Esophagus (tissue), 2 donors: Measurements from ENCODE around the gene ZNF581. TPM values are rescaled to one million over a fixed set of nuclear protein-coding genes. Genes with fewer than 3 reads are reported as not detected.

ENCODE experiments used
- H3K27ac ChIP-seq, 2 donors: one replicate each; pipeline ENCODE4 v1.5.1; 2013; ENCODE audit warnings: low read depth in 2 of 2, mild to moderate bottlenecking in 2 of 2, inconsistent platforms in 1 of 2, low read length in 1 of 2, moderate library complexity in 1 of 2
- H3K27me3 ChIP-seq, 2 donors: one replicate each; pipeline ENCODE4 v1.6.1; 2013; ENCODE audit warnings: low read length in 2 of 2, control low read depth in 1 of 2, mild to moderate bottlenecking in 1 of 2; ENCODE audit not compliant: insufficient read depth in 2 of 2, control insufficient read depth in 1 of 2
- H3K36me3 ChIP-seq, 2 donors: one replicate each; pipeline ENCODE4 v1.6.1; 2013; ENCODE audit warnings: low read length in 1 of 2; ENCODE audit not compliant: control insufficient read depth in 2 of 2, insufficient read depth in 2 of 2
- H3K4me1 ChIP-seq, 2 donors: one replicate each; pipeline ENCODE4 v1.6.1; 2013; ENCODE audit warnings: low read length in 1 of 2; ENCODE audit not compliant: control insufficient read depth in 2 of 2, insufficient read depth in 2 of 2
- H3K4me3 ChIP-seq, 2 donors: one replicate each; pipeline ENCODE4 v1.5.1; 2013; ENCODE audit warnings: low read length in 2 of 2, mild to moderate bottlenecking in 2 of 2, low read depth in 1 of 2, moderate library complexity in 1 of 2
- H3K9me3 ChIP-seq, 2 donors: one replicate each; pipeline ENCODE4 v1.6.1; 2013; ENCODE audit warnings: mild to moderate bottlenecking in 2 of 2, low read depth in 1 of 2, low read length in 1 of 2, moderate library complexity in 1 of 2; ENCODE audit not compliant: control insufficient read depth in 2 of 2, insufficient read depth in 1 of 2
- WGBS, 2 donors: extraction: QIAGEN DNeasy Blood & Tissue Kit; methylation state at CpG; one replicate each; pipeline ENCODE4 v1.1.7; 2013; 5-methylcytosine and 5-hydroxymethylcytosine counted together
- polyA plus RNA-seq, 2 donors: library from polyadenylated mRNA; stranded (reverse); fragments of 200-250 nt; gene quantifications; one replicate each; pipeline ENCODE4 v1.2.3, GENCODE V29; 2013
- donor health status: healthy with polysubstance abuse.
- donor health status: Bipolar disorder and iron deficiency.

The ZNF581 gene
- polyA plus RNA-seq, 2 donors = 10.3 to 16.6 TPM

DNA sequence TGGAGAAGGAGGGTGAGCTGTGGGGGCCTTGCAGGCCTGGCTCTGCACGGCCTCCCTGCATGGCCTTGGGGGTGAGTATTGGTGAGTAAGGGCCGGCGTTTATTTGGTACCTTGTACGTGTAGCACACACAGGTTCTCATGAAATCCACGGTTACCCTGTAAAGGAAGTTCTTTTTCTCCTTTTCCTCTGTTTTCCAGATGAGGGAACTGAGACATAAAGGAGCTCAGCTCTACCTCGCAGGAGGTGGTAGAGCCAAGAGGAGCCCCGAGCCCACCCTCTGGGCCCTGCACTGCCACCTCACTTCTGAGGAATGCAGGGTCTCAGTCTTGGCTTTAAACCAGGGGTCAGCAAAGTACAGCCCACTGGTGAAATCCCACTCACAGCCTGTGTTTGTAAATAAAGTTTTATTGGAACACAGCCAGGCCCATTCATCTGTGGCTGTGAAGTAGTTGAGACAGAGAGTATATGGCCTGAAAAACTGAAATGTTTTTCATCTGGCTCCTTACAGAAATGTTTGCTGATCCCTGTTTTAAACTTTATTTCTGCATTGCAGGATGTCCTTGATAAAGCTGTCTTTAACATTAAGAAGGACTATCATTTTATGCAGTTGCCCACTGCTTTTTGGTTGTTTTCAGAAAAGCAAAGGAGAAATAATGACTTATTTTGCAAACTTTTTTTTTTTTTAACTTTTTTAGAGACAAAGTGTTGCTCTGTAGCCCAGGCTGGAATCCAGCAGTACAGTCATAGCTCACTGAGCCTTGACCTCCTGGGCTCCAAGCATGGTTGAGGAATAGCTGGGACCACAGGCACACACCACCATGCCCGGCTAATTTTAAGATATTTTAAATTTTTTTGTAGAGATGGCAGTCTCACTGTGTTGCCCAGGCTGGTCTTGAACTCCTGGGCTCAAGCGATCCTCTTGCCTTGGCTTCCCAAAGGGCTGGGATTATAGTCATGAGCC, 38.0 kb downstream of the ZNF581 start:
- H3K27ac ChIP-seq = no peak overlapping the region
- WGBS, 2 donors = 87% methylated on average over 9 of the region's 9 CpGs
- peaks cover 3 to 22% of the 10 kb centered on the region in 2 donors for H3K4me1 ChIP-seq
- peaks cover 10 to 54% of the 10 kb centered on the region in 2 donors for H3K36me3 ChIP-seq
- no peaks in the 10 kb centered on the region for H3K27me3 ChIP-seq
- no peak overlapping the region for H3K4me3 ChIP-seq
- no peaks in the 10 kb centered on the region for H3K9me3 ChIP-seq

DNA sequence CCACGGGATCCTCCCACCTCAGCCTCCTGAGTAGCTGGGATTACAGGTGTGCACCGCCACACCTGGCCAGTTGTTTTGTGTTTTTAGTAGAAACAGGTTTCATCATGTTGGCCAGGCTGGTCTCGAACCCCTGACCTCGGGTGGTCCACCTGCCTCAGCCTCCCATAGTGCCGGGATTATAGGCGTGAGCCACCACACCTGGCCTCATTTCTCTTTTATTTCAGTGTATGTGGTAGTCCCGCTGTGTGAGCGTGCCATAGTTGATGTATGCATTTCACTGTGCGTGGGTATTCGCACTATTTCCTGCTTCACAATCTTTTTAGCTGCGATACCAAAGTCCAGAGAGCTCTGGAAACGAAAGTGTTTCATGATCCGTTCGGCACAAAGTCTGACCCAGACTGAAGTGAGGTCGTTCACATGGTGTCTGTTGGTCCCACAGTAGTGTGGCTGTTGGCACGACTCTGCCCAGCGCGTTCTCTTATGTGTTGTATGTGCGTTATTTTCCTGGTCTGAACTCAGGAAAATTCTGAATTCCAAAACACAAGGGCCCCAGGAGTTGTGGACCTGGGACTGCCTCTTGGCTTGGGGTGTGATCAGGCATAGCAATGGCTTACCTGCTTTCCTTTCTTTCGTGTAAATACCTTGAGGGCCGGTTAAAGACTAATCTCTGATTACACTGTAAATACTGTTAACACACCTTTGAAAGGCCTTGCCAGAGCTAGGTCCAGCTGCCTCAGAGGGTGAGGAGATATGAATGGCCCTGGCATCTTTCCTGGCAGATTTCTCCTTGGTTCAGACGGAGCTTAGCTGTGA, 40.2 kb downstream of the ZNF581 start:
- Histone ChIP-seq H3K4me1 (peaks cover 0 to 16% of the 10 kb centered on the region in 2 donors), H3K27ac (no peak overlapping the region), H3K36me3 (peaks cover 10 to 66% of the 10 kb centered on the region in 2 donors), H3K27me3 (no peaks in the 10 kb centered on the region), H3K9me3 (no peaks in the 10 kb centered on the region), H3K4me3 (no peak overlapping the region)
- 63 to 78% methylated on average over 22 of the region's 22 CpGs for WGBS, 2 donors

DNA sequence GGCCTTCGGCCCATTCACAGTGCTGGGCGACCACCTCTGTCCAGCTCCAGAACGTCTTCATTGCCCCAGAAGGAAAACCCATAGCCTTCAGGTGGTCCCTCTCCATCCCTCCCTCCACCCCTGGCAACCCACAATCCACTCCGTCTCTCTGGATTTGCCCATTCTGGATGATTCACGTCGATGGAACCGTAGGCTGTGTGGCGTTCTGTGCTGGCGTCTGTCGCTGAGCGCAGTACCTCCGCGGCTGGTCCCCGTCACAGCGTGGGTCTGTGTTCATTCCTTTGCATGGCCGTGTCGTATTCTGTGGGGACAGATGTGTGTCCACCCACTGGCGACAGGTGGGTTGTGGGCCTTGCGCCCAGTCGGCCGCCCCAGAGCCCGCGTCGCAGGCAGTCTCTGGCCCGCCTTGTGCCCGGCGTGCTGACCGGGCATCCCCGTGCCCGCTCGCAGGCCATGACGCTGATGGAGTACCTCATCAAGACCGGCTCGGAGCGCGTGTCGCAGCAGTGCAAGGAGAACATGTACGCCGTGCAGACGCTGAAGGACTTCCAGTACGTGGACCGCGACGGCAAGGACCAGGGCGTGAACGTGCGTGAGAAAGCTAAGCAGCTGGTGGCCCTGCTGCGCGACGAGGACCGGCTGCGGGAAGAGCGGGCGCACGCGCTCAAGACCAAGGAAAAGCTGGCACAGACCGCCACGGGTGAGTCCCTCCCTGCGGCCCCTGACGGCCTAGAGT, 41.7 kb downstream of the ZNF581 start:
- Histone ChIP-seq H3K36me3 (peaks cover 14 to 72% of the 10 kb centered on the region in 2 donors), H3K9me3 (no peaks in the 10 kb centered on the region), H3K27me3 (no peaks in the 10 kb centered on the region), H3K4me1 (peaks cover 0 to 12% of the 10 kb centered on the region in 2 donors), H3K27ac (no peak overlapping the region), H3K4me3 (no peak overlapping the region)
- 96 to 97% methylated on average over 60 of the region's 60 CpGs for WGBS, 2 donors

DNA sequence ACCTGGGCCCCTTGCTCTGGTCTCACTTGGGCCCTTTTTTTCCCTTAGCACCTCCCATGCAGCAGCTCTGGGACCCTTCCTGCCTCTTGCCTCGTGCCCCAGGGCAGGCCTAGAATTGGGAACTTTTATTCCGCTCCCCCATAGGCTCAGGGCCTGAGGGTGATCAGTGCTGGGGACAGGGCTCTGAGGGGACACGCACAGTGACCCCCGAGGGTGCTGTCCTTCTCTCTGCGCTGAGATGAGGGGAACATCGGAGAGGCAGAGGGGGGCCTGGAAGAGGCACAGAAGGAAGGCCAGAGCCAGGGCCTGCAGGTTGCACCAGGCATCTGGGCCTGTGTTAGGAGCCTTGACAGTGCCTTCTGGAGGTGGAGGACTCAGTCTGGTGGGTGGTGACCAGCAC, 42.3 kb downstream of the ZNF581 start:
- Histone ChIP-seq H3K27me3 (no peaks in the 10 kb centered on the region), H3K4me3 (no peak overlapping the region), H3K36me3 (peaks cover 15 to 72% of the 10 kb centered on the region in 2 donors), H3K4me1 (peaks cover 0 to 12% of the 10 kb centered on the region in 2 donors), H3K27ac (no peak overlapping the region), H3K9me3 (no peaks in the 10 kb centered on the region)
- WGBS, 2 donors = 94% methylated on average over 6 of the region's 6 CpGs

DNA sequence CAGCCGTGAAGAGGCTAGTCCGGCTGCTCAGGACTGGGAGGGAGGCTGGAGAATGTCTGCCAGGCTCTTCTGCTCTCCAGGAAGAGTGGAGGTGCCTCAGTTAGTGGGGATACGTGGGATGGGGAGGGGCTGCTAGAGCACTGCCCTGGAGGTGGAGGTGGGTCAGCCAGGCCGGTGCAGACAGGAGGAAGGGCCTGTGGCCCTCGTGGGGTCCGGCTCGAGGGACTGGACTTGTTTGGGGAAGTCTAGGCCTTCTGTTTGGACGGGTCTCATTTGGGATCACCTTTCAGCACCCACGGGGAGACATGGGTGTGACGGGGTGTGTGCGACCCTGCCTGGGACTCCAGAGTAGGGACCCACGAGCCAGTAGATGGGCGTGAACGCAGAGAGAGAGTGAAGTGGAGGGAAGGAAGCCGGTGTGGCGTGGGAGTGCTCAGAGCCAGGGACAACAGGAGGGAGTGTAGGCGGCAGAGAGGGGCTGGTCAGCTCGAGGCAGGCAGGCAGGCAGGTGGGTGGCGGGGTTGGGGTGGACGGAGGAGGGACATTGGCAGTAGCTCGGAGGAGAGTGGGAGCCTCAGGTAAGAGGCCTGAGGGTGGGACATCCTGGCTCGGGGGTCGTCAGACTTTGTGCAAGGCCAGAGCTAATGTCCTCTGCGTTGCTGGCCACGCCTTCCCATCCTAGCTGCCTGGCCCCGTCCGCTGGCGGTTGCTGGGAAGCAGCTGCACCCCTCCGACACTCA, 43.0 kb downstream of the ZNF581 start:
- Histone ChIP-seq H3K27ac (no peak overlapping the region), H3K9me3 (no peaks in the 10 kb centered on the region), H3K27me3 (no peaks in the 10 kb centered on the region), H3K4me1 (peaks cover 0 to 12% of the 10 kb centered on the region in 2 donors), H3K36me3 (peaks cover 11 to 73% of the 10 kb centered on the region in 2 donors), H3K4me3 (no peak overlapping the region)
- WGBS, 2 donors = 85 to 88% methylated on average over 29 of the region's 29 CpGs

DNA sequence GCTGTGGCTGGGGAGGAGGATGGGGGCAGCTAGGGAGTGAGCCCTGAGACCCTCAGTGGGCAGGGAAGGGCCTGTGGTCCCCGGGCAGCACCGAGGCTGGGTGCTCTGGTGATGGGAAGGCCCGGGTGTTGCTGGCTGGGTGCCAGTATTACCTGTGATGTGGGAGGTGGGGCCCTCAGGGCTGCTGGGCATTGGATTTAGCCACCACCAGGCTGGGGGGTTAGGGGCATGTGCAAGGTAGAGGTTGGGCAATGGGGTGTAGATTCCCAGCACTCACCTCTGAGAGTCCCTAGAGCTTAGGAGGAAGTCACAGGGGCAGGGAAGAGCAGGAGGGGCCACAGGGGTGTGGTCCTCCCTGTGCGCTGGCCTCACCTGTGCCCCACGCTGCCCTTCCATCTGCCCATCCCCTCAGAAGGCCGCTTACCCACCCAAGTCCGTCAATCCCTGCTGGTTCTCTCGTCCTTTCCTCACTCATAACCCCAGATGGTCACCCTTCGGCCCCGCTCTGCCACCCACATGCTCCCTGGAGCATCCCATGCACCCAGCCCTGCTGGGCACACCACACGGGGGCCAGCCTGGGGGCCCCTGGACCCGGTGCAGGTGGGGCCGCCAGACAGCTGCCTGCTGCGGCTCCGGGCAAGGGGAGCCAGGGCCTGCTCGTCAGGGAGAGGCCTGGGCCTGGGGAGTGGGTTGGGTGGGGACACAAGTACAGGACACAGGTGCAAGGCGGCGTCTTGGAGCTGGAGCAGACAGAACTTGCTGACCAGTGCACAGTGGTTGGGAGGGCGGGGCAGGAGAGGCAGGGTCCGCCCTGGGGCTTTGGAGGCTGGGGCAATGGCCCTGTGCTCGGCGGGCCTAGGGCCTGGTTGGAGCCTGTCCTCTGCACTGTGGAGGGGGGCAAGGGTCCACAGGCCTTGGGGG, 44.1 kb downstream of the ZNF581 start:
- 85 to 89% methylated on average over 22 of the region's 22 CpGs for WGBS, 2 donors
- Histone ChIP-seq H3K4me3 (no peak overlapping the region), H3K27me3 (no peaks in the 10 kb centered on the region), H3K4me1 (peaks cover 0 to 12% of the 10 kb centered on the region in 2 donors), H3K27ac (no peak overlapping the region), H3K9me3 (no peaks in the 10 kb centered on the region), H3K36me3 (peaks cover 11 to 82% of the 10 kb centered on the region in 2 donors)

DNA sequence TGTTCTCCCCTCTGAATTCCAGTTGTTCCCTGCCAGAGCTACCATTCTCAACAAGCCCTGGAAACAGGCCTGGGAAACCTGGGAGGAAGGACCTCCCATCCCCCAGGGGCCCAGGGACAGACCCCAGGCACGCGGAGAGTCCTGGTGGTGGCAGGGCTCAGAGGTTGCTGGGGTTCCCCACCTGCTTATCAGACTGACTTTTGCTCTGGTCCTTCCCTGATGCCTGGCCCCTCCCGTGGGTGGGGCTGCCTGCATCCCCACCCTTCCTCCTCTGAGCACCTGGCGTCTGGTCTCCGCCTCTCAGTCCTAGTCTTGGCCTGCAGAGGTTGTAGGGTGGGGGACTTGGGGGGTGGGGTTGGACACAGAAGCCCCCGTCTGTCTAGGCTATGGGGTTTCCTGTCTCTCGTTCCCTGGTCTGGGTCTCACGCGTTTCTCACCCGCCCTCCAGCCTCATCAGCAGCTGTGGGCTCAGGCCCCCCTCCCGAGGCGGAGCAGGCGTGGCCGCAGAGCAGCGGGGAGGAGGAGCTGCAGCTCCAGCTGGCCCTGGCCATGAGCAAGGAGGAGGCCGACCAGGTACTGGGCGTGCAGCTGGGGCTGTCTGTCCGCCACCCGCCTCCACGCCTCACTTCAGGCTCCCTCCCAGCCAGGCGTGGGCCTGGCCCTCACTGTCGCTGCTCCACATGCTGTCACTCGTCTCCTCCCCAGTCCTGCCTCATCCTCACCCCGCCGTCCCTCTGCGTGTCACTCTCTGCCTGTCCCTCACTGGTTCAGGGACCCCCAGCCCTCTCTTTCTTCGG, 45.2 kb downstream of the ZNF581 start:
- peaks cover 14 to 86% of the 10 kb centered on the region in 2 donors for H3K36me3 ChIP-seq
- peaks cover 0 to 12% of the 10 kb centered on the region in 2 donors for H3K4me1 ChIP-seq
- 59 to 61% methylated on average over 24 to 27 of the region's 27 CpGs for WGBS, 2 donors
- H3K9me3 ChIP-seq = no peaks in the 10 kb centered on the region
- H3K27ac ChIP-seq = no peak overlapping the region
- no peaks in the 10 kb centered on the region for H3K27me3 ChIP-seq
- H3K4me3 ChIP-seq = no peak overlapping the region
